Measurements from ENCODE around the gene CSAD. TPM values are rescaled to one million over a fixed set of nuclear protein-coding genes. Genes with fewer than 3 reads are reported as not detected.

CSAD gene
- total RNA-seq, 1 donor from 2014 or later, result 41.7 TPM

- DNase-seq (no peak), ATAC-seq (no peak)
- TF ChIP-seq, protein P1, sequence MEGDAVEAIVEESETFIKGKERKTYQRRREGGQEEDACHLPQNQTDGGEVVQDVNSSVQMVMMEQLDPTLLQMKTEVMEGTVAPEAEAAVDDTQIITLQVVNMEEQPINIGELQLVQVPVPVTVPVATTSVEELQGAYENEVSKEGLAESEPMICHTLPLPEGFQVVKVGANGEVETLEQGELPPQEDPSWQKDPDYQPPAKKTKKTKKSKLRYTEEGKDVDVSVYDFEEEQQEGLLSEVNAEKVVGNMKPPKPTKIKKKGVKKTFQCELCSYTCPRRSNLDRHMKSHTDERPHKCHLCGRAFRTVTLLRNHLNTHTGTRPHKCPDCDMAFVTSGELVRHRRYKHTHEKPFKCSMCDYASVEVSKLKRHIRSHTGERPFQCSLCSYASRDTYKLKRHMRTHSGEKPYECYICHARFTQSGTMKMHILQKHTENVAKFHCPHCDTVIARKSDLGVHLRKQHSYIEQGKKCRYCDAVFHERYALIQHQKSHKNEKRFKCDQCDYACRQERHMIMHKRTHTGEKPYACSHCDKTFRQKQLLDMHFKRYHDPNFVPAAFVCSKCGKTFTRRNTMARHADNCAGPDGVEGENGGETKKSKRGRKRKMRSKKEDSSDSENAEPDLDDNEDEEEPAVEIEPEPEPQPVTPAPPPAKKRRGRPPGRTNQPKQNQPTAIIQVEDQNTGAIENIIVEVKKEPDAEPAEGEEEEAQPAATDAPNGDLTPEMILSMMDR (IDR thresholded peaks at IDR 0.05), result no peak
- Histone ChIP-seq H3K27ac (no peak overlapping the region), H3K27me3 (no peaks in the 10 kb centered on the region), H3K4me3 (no peak overlapping the region), H3K36me3 (no peaks in the 10 kb centered on the region), H3K4me1 (no peaks in the 10 kb centered on the region), H3K9me3 (no peaks in the 10 kb centered on the region)
- intact Hi-C loops (cut with DNase I), result no loop called here
These were observed 48.9 kb downstream of the CSAD start for GRCh38 chr12:53131844-53132243.

DNA sequence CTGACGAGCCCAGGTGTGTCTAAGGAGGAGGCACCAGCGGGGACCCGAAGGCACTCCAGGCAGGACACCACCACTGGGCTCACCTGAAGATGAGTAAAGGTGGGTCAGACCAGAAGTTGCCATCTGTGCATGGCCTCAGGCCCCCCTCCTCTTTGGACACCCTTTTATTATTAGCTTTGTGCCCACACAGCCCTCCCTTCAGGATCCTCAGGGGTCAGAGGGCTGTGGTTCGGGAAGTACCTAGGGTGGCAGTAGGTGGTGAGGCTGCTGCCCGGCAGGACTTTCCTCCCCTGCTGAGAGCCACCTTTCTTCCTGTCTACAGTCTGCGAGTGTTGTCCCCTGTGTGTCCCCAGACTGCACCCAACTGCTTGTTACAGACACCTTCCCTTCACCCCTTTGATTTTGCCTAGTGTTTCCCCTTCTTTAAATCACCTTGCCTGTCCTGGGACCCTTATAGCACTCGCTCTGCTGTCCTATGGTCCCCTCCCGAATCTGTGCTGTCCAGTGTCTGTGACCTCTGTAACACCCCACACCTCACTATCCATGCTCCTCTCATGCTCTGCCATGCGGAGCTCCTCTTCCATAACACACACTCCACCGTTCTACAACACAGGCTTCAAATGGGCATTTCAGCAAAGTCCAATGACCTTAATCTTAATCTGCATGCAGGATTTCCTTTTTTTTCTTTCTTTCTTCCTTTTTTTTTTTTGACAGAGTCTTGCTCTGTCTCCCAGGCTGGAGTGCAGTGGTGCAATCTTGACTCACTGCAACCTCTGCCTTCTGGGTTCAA lies 51.8 kb downstream of the CSAD start:
- H3K9me3 ChIP-seq, result no peaks in the 10 kb centered on the region
- H3K27me3 ChIP-seq, result no peaks in the 10 kb centered on the region
- no peaks in the 10 kb centered on the region for H3K4me1 ChIP-seq
- no peak overlapping the region for H3K27ac ChIP-seq
- H3K36me3 ChIP-seq, result no peaks in the 10 kb centered on the region
- no peak overlapping the region for H3K4me3 ChIP-seq
- ATAC-seq (peak; percentile 28), DNase-seq (no peak)
- intact Hi-C loops (cut with DNase I), result no loop called here
- TF ChIP-seq, protein P1 (IDR thresholded peaks at IDR 0.05), result no peak

- H3K27ac ChIP-seq, result no peak overlapping the region
- no peaks in the 10 kb centered on the region for H3K36me3 ChIP-seq
- intact Hi-C loops (cut with DNase I), result no loop called here
- H3K4me3 ChIP-seq, result no peak overlapping the region
- no peaks in the 10 kb centered on the region for H3K9me3 ChIP-seq
- no peaks in the 10 kb centered on the region for H3K27me3 ChIP-seq
- no peaks in the 10 kb centered on the region for H3K4me1 ChIP-seq
- DNase-seq (no peak), ATAC-seq (no peak)
- TF ChIP-seq, protein P1 (IDR thresholded peaks at IDR 0.05), result no peak
These were observed 53.6 kb downstream of the CSAD start for GRCh38 chr12:53127169-53127568.

- Histone ChIP-seq H3K36me3 (no peaks in the 10 kb centered on the region), H3K4me3 (no peak overlapping the region), H3K27ac (no peak overlapping the region), H3K4me1 (no peaks in the 10 kb centered on the region), H3K27me3 (no peaks in the 10 kb centered on the region), H3K9me3 (no peaks in the 10 kb centered on the region)
- intact Hi-C loops (cut with DNase I), result no loop called here
- ATAC-seq (no peak), DNase-seq (no peak)
- TF ChIP-seq, protein P1 (IDR thresholded peaks at IDR 0.05), result no peak
These were observed 56.4 kb downstream of the CSAD start for GRCh38 chr12:53124352-53124723.

DNA sequence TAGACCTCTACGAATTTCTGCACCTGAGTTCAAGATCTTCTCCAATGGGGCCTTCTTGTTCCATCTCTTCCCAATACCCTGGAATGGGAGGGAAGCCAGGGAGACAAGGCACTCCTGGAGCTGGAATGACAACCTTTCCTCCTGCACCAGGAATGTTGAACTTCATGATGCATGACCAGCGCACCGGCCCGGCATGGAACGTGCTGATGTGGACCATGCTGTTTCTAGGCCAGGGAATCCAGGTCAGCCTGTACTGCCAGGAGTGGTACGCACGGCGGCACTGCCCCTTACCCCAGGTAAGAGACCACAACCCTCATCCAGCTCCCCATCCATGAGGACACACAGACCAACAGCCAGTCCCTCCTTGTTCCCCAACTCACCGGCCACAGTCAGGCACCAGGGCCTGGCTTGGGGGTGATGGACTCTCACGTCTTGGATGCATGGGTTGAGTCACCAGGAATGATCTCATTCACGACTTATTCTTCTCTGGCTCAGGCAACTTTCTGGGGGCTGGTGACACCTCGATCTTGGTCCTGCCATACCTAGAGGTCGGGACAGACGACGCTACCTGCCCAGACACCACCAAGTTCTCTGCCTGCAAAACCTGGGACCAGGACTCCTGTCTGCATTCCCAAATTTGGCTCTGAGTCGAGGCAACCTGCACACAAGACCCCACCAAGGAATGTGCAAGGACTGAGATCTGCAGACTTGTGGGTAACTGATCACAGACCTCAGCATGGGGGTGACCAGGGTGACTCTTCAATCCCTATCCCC lies 57.0 kb downstream of the CSAD start:
- peak; percentile 12 for ATAC-seq
- TF ChIP-seq, protein P1 (IDR thresholded peaks at IDR 0.05), result no peak
- Histone ChIP-seq H3K9me3 (no peaks in the 10 kb centered on the region), H3K27ac (no peak overlapping the region), H3K4me3 (no peak overlapping the region), H3K4me1 (no peaks in the 10 kb centered on the region), H3K36me3 (no peaks in the 10 kb centered on the region), H3K27me3 (no peaks in the 10 kb centered on the region)
- DNase-seq, result no peak
- intact Hi-C loops (cut with DNase I), result no loop called here
